HG03565 (cell line): ENCODE results near the gene RNU6-9.
"Not testable (repeated sequence)": the region's sequence is repeated elsewhere in the genome, so short reads cannot be mapped to it uniquely, and the experiment has no call there.

Experiments
- ATAC-seq: cut with Tn5 transposase; IDR thresholded peaks from one replicate; pipeline ENCODE4 v1.9.1; 2021; ENCODE audit warnings: mild to moderate bottlenecking, moderate library complexity; ENCODE audit not compliant: unreplicated experiment

RNU6-9 gene

DNA sequence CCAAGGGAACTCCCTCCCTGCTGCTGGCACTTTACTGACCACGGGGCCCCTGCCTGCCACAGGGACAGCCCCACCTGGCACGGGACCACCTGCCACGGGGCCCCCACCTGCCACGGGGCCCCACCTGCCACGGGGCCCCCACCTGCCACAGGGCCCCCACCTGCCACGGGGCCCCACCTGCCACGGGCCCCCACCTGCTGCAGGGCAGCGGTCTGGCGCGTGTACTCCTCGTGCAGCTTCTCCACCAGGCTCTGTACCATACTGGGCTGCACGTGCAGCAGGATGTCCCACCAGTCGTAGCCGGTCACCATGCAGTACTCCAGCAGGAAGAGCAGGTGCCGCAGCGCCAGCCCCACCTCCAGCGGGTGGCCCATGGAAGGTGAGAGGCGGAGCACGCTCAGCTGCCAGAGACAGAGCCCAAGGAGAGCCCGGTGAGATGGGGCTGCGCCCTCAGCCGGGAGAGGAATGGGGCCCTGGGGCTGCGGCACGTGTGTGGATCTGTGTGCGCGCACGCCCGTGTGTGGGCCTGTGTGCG, 16.4 kb upstream of the RNU6-9 start:
- no peak for ATAC-seq

GRCh38 chr19:877992-878660, 15.2 kb upstream of the RNU6-9 start:
- not testable (repeated sequence) for ATAC-seq

DNA sequence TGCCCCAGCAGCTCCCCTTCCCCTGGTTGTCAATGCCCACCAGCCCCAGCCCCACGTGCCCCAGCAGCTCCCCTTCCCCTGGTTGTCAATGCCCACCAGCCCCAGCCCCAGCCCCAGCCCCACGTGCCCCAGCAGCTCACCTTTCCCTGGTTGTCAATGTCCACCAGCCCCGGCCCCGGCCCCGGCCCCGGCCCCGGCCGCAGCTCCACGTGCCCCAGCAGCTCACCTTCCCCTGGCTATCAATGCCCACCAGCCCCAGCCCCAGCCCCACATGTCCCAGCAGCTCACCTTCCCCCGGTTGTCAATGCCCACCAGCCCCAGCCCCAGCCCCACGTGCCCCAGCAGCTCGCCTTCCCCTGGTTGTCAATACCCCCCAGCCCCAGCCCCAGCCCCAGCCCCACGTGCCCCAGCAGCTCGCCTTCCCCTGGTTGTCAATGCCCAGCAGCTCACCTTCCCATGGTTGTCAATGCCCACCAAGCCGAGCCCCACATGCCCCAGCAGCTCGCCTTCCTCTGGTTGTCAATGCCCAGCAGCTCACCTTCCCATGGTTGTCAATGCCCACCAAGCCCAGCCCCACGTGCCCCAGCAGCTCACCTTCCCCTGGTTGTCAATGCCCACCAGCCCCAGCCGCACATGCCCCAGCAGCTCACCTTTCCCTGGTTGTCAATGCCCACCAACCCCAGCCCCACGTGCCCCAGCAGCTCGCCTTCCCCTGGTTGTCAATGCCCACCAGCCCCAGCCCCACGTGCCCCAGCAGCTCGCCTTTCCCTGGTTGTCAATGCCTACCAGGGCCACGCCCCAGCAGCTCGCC, 14.3 kb upstream of the RNU6-9 start:
- ATAC-seq, result not testable (repeated sequence)

DNA sequence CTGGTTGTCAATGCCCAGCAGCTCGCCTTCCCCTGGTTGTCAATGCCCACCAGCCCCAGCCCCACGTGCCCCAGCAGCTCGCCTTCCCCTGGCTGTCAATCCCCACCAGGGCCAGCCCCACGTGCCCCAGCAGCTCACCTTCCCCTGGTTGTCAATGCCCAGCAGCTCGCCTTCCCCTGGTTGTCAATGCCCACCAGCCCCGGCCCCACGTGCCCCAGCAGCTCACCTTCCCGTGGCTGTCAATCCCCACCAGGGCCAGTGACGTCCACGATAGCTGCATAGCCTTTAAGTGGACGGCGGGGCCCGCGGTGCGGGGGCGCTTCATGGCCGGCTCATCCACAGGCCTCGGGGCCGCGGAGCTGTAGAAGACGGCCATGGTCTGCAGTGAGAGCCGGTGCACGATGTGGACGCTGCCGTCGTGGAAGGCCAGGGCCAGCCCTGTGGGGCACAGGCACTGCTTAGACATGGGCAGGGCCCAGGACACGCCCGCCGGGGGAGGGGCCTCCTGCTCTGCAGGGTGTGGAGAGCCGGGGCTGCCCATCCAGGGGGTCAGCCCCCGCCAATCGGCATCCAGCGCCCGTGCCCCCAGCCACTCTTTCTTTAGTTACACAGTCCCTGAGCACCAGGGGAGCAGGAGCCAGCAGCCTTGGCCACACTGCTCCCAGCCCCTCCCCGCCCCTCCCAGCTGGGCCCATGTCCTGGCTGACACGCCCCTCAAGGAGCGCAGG, 13.4 kb upstream of the RNU6-9 start:
- ATAC-seq, result no peak

DNA sequence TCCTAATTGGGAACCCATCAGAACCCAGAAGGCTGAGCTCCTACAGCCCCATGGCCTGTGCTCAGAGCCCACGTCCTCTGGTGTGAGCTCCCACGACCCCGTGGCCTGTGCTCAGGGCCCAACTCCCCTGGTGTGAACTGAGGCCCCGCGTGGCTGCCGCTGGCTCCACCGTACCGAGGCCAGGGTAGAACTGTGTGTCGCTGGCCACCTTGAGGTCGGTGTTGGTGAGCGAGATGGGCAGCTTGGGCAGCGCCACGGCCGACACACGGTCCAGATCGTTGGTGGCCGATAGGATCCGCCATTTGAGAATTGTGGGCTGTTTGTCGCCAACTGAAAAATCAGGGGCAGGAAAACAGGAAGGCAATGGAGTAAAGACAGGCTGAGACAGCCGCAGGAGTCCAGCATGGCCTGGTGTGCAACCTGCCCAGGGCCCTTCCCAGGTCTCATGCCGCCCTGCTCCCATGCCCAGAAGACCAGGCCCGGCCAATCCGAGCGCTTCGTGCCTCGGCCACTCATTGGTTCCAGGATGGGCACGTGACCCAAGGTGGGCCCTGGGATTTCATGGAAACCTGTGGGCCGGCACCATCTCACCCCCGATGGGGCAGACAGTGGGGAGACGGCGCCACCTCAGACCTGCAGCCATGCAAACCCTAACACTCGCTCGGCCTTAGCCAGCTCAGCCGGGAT, 11.8 kb upstream of the RNU6-9 start:
- ATAC-seq, result no peak

- ATAC-seq, result no peak
Measured at GRCh38 chr19:882871-883497, 10.3 kb upstream of the RNU6-9 start.

DNA sequence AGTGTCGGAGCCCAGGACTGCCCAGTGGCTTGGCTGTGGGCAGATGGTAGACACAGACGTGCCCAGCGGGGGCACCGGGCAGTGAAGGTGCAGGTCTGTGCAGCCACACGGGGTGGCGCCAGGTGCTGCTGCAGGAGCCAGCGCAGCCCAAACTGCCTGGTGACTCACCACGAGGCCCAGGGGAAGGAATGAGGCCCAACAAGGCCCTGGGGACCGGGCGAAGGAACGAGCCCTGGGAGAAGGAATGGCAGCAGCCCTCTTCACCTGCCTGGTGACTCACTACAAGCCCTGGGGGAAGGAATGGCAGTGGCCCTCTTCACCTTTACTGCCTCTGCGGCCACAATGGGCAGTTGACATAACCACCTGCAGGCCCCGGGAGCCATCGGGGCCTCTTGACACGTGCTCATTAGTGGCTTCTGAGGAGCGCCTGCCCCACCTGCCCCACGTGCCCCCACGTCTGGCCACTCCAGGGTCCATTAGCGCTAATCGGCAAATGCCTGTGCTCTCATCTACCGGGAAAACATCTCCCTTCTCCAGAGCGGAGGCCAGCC, 9.5 kb upstream of the RNU6-9 start:
- no peak for ATAC-seq

DNA sequence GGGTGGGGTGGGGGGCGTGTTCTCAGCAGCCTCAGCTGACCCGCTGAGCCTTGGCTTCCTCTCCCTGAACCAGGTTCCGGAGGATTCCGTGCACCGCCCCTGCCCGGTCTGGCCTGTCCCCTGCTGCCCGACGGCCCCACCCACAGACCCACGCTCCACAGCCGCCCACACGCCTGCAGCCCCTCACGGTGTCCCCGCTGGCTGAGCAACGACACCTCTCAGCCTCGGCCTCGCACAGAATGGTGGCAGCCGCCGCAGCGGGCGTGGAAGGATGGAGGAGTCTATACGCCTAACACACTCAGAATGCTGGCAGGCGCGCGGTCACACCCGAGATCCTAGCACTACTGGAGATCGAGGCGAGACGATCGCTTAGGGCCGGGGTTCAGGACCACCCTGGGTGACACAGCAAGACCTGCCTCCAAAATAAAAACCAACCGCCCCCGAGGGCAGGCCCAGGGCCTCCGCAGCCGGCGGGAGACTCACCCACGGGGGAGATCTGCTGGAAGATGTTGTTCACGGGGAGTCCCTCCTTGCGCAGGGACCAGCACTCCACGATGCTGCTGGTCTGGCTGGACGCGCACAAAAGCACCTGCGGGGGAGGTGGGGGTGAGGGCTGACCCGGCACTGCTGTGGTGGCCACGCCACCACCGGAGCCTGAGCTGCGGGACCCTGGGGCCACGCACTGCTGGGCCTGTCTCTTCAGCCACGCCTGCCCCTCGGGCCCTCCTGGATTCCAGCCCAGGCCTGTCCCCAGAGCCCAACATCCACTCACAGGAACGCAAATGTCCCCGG, 8.7 kb upstream of the RNU6-9 start:
- no peak for ATAC-seq

GRCh38 chr19:885536-886224, 7.6 kb upstream of the RNU6-9 start:
- no peak for ATAC-seq

DNA sequence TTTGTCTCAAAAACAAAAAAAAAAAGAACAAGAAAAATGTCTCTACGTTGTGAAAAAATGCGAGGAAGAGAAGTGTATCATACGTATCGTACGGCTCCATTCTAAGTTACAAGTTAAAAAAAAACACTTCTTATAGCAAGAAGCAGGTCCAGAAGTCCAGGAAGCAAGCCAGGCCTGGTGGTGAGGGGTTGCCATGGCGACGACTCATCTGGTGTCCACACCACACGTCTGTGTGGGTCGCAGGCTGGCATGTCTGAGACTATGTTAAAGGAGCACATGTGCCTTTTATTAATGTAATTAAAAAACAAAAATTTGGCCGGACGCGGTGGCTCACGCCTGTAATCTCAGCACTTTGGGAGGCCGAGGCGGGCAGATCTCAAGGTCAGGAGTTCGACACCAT, 6.2 kb upstream of the RNU6-9 start:
- ATAC-seq, result no peak

- ATAC-seq, result no peak
Measured at GRCh38 chr19:887599-887998, 5.7 kb upstream of the RNU6-9 start.

DNA sequence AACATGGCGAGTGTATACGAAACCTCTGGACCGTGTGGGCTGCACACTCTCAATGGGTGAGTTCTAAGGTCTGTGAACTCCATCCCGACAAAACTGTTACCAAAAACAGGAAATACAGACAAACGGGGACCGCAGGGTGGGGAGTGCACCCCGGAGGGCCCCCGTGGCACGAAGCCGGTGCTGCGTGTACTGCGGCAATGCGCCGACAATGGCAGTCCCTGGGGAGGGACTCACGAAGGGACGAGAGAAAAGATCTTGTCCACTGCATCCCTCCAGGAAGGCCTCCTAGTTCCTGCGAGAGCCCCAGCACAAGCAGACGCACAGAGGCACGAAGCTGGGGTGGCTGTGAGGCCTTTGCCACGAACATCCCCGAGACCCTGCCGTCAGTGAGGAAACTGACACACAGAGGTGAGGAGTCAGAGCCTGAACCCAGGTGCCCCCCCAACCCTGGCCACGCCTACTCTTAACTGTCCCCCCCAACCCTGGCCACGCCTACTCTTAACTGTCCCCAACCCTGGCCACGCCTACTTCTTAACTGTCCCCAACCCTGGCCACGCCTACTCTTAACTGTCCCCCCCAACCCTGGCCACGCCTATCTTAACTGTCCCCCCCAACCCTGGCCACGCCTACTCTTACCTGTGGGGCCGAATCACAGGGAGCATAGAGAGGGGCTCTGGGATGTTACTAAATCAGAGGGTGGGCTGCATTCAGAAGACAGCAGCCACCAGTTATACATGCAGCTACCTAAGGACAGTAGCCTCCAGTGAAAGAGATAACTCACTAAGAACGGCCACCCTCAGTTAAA, 4.5 kb upstream of the RNU6-9 start:
- no peak for ATAC-seq

DNA sequence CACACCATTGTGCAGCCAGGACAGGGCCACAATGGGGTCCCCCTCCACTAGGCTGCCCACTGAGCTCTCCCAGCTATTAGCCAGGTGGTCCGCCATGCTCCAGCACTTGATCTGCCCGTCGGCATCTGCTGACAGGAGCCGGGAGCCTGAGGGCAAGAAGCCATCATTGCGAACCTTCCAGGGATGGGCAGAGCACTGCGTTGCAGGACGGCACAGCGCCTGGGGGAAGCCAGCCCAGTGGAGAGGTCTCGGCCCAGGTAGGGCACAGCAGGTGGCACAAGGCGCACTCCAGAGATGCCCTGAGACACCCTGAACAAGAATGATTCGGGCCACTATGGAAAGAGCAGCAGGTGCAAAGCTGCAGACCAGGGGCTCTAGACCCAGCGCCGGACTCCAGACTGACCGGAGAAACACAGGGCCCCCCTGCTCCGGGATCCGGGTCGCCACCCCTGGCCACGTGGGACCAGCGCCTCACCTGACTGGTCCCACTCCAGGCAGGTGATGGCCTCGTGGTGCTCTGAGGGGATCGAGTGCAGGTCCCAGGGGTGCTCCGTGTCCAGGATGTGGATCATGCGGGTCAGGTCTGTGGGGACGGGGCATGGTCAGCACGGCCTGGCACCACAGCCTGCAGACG, 3.5 kb upstream of the RNU6-9 start:
- ATAC-seq, result no peak

DNA sequence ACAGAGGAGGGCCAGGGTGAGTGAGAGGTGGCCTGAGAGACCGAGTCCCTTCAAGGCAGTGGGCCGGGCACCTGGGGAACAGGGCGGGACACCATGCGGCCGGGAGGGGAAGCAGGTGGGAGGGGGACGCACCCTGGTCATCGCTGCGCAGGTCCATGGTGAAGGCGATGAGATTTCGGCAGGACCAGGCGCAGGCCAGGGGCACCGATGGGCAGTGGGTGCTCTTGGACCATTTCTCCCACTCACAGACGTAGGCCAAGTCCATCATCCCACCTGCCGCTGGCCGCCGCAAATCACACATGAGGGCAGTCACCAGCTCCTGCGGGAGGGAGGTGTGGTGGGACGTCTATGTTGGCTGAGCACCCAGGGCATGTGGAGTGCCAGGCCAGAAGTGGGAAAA, 2.5 kb upstream of the RNU6-9 start:
- no peak for ATAC-seq

GRCh38 chr19:891421-892200, 1.7 kb upstream of the RNU6-9 start:
- not testable (repeated sequence) for ATAC-seq

GRCh38 chr19:892243-892893, 916 bp upstream of the RNU6-9 start:
- ATAC-seq, result no peak
